HG02943 (cell line): ENCODE results near the gene CFD.
"Not testable (repeated sequence)": the region's sequence is repeated elsewhere in the genome, so short reads cannot be mapped to it uniquely, and the experiment has no call there.

Source experiments
- ATAC-seq: cut with Tn5 transposase; IDR thresholded peaks from one replicate; pipeline ENCODE4 v1.9.1; 2021; ENCODE audit warnings: mild to moderate bottlenecking, low read depth, moderate library complexity; ENCODE audit not compliant: unreplicated experiment

Gene CFD

DNA sequence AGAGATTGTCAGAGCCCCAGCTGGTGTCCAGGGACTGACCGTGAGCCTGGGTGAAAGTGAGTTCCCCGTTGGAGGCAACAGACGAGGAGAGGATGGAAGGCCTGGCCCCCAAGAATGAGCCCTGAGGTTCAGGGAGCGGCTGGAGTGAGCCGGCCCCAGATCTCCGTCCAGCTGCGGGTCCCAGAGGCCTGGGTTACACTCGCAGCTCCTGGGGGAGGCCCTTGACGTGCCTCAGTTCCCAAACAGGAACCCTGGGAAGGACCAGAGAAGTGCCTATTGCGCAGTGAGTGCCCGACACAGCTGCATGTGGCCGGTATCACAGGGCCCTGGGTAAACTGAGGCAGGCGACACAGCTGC is 8.5 kb upstream of the CFD start:
- no peak for ATAC-seq

- no peak for ATAC-seq
Measured at GRCh38 chr19:852136-853013, 7.1 kb upstream of the CFD start, which contains the start of gene ELANE. Gene ELANE, plus strand, starts transcription at chr19:852303. Its CDS starts 26 bp downstream, at chr19:852329.

GRCh38 chr19:853014-853585 is 6.4 kb upstream of the CFD start:
- ATAC-seq: no peak

DNA sequence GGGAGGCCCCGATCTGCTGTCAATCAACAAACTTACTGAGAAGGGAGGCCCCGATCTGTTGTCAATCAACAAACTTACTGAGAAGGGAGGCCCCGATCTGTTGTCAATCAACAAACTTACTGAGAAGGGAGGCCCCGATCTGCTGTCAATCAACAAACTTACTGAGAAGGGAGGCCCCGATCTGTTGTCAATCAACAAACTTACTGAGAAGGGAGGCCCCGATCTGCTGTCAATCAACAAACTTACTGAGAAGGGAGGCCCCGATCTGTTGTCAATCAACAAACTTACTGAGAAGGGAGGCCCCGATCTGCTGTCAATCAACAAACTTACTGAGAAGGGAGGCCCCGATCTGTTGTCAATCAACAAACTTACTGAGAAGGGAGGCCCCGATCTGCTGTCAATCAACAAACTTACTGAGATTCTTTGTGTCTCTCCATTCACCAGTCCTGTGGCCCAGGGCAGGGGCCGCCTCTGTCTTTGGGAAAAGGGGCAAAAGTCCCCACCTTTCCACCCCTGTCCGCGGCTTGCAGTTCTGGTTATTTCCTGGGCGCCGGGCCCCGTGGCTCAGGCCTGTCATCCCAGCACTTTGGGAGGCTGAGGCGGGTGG is 5.7 kb upstream of the CFD start:
- ATAC-seq: not testable (repeated sequence)

GRCh38 chr19:854549-854948 is 4.9 kb upstream of the CFD start:
- no peak for ATAC-seq

DNA sequence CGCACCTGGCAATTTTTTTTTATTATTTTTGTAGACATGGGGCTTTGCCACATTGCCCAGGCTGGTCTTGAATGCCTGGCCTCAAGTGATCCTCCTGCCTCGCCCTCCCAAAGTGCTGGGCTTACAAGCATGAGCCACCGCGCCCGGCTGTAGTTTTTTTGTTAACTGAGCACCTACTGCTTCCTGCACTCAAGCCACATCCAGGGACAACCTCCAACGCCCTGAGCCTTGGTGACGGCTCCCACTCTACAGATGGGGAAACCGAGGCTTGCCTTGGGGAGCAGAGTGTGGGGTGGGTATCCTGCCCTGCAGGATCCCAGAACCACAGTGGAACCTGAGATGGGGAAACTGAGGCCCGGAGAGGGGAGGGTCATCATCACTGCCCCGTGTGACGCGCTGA is 4.3 kb upstream of the CFD start:
- ATAC-seq: no peak

GRCh38 chr19:855566-856120 is 3.8 kb upstream of the CFD start:
- ATAC-seq: no peak

DNA sequence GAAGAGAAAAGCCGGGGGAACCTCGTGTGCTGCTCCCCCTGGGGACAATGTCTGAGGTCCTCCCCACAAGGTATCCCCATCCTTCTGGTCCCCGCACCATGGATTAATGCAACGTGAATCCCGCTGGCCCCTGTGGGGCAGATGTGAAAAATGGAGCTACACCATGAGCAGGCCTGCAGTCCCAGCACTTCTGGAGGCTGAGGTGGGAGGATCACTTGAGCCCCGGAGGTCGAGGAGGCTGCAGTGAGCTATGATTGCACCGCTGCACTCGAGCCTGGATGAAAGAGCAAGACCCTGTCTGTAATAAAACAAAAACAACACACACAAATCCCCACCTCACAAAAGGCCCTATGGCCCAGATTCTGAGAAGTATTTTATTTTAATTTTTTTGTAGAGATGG is 1.2 kb upstream of the CFD start:
- ATAC-seq: no peak

- no peak for ATAC-seq
Measured at GRCh38 chr19:861141-861755, 1.8 kb downstream of the CFD start.

- ATAC-seq: no peak
Measured at GRCh38 chr19:861756-862580, 2.5 kb downstream of the CFD start.

- ATAC-seq: no peak
Measured at GRCh38 chr19:862581-863314, 3.3 kb downstream of the CFD start.

DNA sequence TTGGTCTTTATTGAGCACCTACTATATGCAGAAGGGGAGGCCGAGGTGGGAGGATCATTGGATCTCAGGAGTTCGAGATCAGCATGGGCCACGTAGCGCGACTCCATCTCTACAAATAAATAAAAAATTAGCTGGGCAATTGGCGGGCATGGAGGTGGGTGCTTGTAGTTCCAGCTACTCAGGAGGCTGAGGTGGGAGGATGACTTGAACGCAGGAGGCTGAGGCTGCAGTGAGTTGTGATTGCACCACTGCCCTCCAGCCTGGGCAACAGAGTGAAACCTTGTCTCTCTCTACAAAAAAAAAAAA is 3.8 kb downstream of the CFD start:
- no peak for ATAC-seq

- no peak for ATAC-seq
Measured at GRCh38 chr19:866769-867300, 7.4 kb downstream of the CFD start.

DNA sequence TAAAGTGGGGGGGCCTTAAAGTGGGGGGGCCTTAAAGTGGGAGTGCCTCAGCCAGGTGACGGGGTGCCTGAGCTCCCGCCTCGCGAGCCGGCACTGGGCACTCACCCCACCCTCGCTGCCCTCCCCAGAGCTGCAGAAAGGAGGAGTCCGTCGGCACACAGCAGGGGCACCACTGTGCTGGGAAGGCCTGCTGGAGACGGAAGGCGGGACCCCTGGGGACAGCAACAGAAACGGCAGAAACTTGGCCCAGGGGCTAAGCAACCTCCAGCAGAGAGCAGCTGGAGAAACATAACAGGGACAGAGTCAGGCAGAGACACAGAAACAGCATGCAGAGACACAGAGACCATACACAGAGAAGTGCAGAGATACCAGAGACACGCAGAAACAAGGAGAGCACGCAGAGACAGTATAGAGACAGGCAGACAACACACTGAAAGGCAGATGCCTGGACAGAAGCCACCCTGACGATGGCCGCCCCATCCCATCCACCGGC is 7.9 kb downstream of the CFD start:
- ATAC-seq: no peak

GRCh38 chr19:867855-868457 is 8.5 kb downstream of the CFD start:
- no peak for ATAC-seq

DNA sequence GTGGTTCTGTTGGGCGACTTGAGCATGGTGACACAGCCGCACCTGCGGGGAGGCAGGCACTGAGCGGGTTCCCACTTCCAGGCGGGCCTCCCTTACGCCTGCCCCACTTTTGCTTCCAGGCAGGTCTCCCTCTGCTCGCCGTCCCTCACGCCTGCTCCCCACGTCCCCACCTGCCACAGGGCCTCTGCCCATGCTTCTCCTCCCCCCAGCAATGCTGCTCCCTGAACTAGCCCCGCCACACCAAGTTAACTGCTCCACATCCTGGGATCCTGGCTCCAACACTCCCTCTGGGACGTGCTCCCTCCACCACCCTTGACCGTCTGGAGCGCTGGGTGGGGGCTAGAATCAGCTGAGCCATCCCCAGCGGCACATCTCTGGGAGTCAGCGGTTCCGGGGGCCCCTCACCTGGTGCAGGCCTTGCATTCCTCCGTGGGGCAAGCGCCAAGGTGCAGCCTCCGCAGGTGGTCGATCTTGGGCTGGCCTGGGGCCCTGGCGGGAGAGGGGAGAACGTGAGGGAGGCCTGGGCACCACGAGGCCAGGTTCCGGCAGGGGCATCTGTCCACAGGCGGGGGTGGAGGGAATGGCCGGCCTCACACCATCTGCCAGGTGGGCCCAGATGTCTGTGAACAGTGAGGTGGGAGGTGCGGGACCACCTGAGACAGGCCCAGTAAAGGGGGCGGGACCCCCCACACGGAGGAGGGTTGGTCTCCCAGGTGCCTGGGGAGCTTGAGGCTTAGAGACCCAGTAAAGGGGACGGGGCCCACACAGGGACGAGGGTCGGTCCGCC is 9.2 kb downstream of the CFD start:
- no peak for ATAC-seq

GRCh38 chr19:869245-870177 is 10.0 kb downstream of the CFD start:
- ATAC-seq: no peak
